Fibroblast of the aortic adventitia (primary cell): ENCODE measurements around the gene LRP2. TPM values are rescaled to one million over a fixed set of nuclear protein-coding genes. Genes with fewer than 3 reads are reported as not detected.

ENCODE experiments used
- DNase-seq: peaks from one replicate; pipeline ENCODE4 v3.0.0-alpha.2; 2010; ENCODE audit warnings: low read depth
- H3K4me3 ChIP-seq: 2 replicates; pipeline ENCODE4 v1.5.1; 2011; ENCODE audit warnings: low read depth, mild to moderate bottlenecking, control low read depth, low read length, moderate library complexity
- CTCF ChIP-seq: IDR thresholded peaks from 2 replicates; pipeline ENCODE4 v1.5.1; 2011; ENCODE audit warnings: mild to moderate bottlenecking, low read length, control low read depth, inconsistent platforms; ENCODE audit not compliant: insufficient read depth
- total RNA-seq: library from RNA; depleted of rRNA; stranded (reverse); fragments of >200 nt; gene quantifications from 2 replicates; pipeline ENCODE4 v1.2.3, GENCODE V29; 2012; ENCODE audit warnings: low replicate concordance

LRP2 gene
- total RNA-seq, 1 donor: not detected

- TF ChIP-seq CTCF: no peak
- DNase-seq: peak; percentile 93
- H3K4me3 ChIP-seq: no peak overlapping the region
Observed at GRCh38 chr2:169095621-169096105, 266.7 kb downstream of the LRP2 start.

- TF ChIP-seq CTCF: no peak
- DNase-seq: no peak
- H3K4me3 ChIP-seq: no peak overlapping the region
Observed at GRCh38 chr2:169094676-169095075, 267.7 kb downstream of the LRP2 start.

- DNase-seq: no peak
- no peak overlapping the region for H3K4me3 ChIP-seq
- no peak for TF ChIP-seq CTCF
Observed at GRCh38 chr2:169093535-169093934, 268.8 kb downstream of the LRP2 start.

GRCh38 chr2:169091761-169092519 is 270.4 kb downstream of the LRP2 start:
- peak; percentile 55 for DNase-seq
- no peak for TF ChIP-seq CTCF
- H3K4me3 ChIP-seq: no peak overlapping the region

GRCh38 chr2:169091256-169091655 is 271.1 kb downstream of the LRP2 start:
- no peak for DNase-seq
- TF ChIP-seq CTCF: no peak
- no peak overlapping the region for H3K4me3 ChIP-seq

GRCh38 chr2:169090133-169090820 is 272.1 kb downstream of the LRP2 start:
- no peak overlapping the region for H3K4me3 ChIP-seq
- TF ChIP-seq CTCF: no peak
- no peak for DNase-seq
